ENCODE measurements around the gene CCDC85C. TPM values are rescaled to one million over a fixed set of nuclear protein-coding genes. Genes with fewer than 3 reads are reported as not detected.

The CCDC85C gene
- total RNA-seq, 2 experiments from 2014 or later, result 11.8 to 13.3 TPM

DNA sequence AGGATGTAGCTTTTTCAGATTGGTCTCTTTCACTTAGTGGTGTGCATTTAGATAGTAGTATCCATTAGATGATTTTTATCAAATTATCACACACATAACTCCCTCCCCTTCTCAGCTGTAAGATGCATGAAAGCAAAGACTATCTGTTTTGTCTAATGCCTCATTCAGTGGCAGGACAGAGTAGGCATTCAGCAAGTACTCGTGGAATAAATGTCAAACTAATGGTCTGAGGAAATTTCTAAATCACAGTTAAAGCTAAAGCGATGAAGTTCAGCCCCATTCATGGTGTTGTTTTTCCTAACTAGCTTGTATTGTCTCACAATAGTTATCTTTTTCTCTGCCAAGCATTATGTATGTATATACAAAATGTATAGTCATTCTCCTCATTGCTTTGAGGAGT, 106.7 kb downstream of the CCDC85C start:
- peaks cover 35% of the 10 kb centered on the region for H3K36me3 Mint-ChIP-seq
- POLR2A ChIA-PET, result no interaction called here
- H3K27me3 Mint-ChIP-seq, result no peaks in the 10 kb centered on the region

DNA sequence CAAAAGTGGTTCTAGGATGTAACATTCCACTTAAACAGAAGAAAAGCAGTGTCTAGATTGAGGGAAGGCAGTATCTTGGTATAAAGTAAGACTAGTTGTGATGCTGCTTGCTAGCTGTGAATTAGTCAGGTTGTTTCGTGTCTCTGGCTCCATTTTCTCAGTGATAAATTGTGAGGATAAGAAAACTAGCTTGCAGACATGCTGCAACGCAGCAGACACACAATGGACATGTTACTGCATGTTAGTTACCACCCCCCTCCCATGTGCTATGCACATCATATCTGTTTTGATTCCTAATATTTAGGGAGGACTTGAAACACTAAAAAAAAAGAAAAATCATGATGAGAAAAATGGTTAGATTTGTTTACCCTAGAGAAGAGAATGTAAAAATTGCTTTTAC, 119.9 kb downstream of the CCDC85C start:
- Mint-ChIP-seq H3K9me3 (no peaks in the 10 kb centered on the region), H3K27ac (no peak overlapping the region), H3K4me1 (peaks cover 32% of the 10 kb centered on the region), H3K4me3 (no peak overlapping the region), H3K36me3 (no peaks in the 10 kb centered on the region), H3K27me3 (no peaks in the 10 kb centered on the region)
- no peak for ATAC-seq (ENCODE audit: low read depth)
- DNase-seq, result no peak
- POLR2A ChIA-PET, result no interaction called here

More for the DNA sequence above, 106.7 kb downstream of the CCDC85C start:
- no peak overlapping the region for H3K4me3 Mint-ChIP-seq
- no peak overlapping the region for H3K27ac Mint-ChIP-seq
- no peak for DNase-seq
- H3K4me1 Mint-ChIP-seq, result peaks cover 11% of the 10 kb centered on the region
- no peaks in the 10 kb centered on the region for H3K9me3 Mint-ChIP-seq
- no peak for ATAC-seq (ENCODE audit: low read depth)

DNA sequence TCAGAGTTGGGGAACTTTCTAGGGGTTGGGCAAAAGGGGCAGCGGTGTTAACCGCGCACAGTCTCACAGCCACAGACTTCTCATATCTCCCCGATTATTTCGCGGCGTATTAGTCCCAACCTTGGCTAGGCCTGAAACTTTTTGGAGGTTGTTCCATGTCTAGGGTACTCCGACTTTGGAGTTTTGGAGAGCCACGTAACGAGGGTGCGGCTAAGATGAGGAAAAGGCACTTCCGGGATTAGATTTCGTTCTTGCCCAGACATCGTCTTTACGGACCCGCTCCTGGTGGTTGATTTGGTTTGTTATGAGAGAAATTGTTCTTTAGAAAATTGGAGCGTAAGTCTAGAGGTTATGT, 122.3 kb downstream of the CCDC85C start:
- POLR2A ChIA-PET, result interaction anchor here (1.0 to 1.3 kb wide), 2 partner anchors 13 to 210 kb away, joined by 3 to 4 read pairs; partner anchors contain the start of gene BCL11B
- peaks cover 43% of the 10 kb centered on the region for H3K4me1 Mint-ChIP-seq
- H3K9me3 Mint-ChIP-seq, result no peaks in the 10 kb centered on the region
- H3K27me3 Mint-ChIP-seq, result no peaks in the 10 kb centered on the region
- DNase-seq (no peak), ATAC-seq (ENCODE audit: low read depth) (no peak)
- peak overlapping the region; percentile 98 for H3K27ac Mint-ChIP-seq
- H3K36me3 Mint-ChIP-seq, result no peaks in the 10 kb centered on the region
- peak overlapping the region; percentile 97 for H3K4me3 Mint-ChIP-seq

DNA sequence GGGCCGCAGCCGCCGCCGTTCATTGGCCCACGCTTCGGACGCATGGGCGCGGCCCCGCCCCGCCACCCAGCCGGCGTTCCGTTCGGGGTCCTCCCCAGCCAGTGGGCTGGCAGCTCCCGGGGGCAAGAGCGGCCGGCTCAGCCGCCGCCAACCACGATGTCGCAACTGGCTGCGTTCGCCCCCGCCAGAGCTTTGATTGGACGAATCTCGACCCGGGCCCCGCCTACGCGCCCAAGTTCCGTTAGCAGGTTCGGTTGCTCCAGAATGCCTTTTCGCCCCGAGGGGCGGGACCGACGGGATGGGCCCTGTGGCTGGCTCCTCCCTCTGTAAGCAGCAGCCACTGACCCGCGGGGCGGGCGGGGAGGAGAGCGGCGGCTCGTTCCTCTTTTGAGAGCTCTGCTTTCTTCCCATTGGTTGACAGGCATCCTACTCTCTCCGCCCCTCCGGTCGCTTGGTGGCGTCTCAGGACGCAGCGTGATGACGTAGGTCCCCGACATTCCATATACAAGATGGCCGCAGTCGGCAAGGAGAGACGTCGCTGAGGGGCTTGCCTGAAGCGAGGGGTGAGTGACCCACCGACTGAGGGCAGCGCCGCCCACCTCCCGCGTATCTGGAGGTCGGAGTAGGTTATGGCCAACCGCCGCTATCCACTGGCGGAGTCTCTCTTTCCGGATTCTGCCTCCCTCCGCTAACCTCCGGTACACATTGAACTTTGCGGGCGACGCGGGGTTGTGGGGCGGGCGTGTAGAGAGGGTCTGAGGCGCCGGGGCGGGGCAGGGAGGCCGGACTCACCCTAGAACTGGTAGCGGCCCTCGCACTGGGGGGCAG, 122.9 kb downstream of the CCDC85C start, which contains the start of gene CCNK:
Gene CCNK, plus strand, starts transcription at position 493 of the 828 bp plus-strand sequence. CDS start 11,269 bp downstream, outside the sequence.
- Mint-ChIP-seq H3K4me1 (peaks cover 38% of the 10 kb centered on the region), H3K36me3 (no peaks in the 10 kb centered on the region), H3K27ac (peak within 1 kb of the TSS; percentile 98), H3K9me3 (no peaks in the 10 kb centered on the region), H3K4me3 (peak within 1 kb of the TSS; percentile 97), H3K27me3 (no peaks in the 10 kb centered on the region)
- DNase-seq (peak; percentile 99), ATAC-seq (ENCODE audit: low read depth) (peak; percentile 89)
- POLR2A ChIA-PET, result interaction anchor here (0.6 to 1.7 kb wide), 12 partner anchors 11 to 1136 kb away, joined by 3 to 13 read pairs (median 4); partner anchors contain the start of genes BCL11B and CCDC85C

DNA sequence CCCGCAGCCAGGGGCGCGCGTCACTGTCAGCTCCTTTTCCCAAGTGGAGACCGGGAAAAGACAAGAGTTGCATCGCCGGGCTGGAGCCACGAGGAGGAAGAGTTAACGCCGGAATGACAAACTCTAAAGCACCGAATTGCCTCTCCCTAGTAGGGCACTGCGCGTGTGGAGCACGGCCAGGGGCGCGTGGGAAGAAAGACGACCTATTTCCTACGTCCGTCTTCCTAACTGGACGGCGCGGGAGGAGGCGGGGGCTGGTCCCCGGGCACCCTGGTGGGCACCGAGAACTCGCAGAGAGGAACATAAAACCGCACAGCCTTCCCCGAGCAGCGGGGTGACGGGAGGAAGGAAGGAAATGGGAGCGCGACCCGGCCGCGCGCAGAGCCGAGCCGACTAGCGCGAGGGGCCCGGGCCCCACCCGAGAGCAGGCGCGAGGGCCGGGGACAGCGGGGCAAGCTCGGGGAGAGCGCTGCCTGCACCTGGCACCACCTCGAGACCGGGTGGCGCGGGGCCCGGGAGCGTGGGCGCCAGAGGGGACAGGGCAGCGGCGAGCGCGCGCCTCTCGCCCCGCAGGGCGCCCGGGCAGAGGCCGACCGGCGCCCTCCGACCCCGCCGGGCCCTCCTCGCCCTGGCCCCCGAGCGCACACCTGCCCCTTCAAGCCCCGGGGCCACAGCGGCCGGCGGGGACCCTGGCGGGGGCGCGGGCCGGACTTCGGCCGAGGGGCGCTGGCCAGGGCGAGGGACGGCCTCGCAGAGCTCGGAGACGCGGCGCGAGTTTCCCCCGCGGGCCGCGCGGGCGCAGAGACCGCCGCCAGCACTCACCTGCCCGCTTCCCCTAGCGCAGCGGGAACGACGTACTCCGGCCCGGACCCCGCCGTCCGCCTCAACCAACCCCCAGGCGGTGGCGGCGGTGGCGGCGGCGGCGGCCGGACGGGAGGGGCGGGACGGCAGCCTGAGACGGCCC, 123.8 kb downstream of the CCDC85C start, which contains the start of gene SETD3:
Gene SETD3, minus strand, starts transcription at position 954 of the 964 bp plus-strand sequence. CDS start 15,054 bp downstream, outside the sequence.
- Mint-ChIP-seq H3K4me3 (peak within 1 kb of the TSS; percentile 98), H3K36me3 (no peaks in the 10 kb centered on the region), H3K27ac (peak within 1 kb of the TSS; percentile 98), H3K4me1 (peaks cover 36% of the 10 kb centered on the region), H3K9me3 (no peaks in the 10 kb centered on the region), H3K27me3 (no peaks in the 10 kb centered on the region)
- POLR2A ChIA-PET, result interaction anchor here (0.6 to 1.7 kb wide), 11 partner anchors 12 to 1137 kb away, joined by 3 to 13 read pairs (median 3); partner anchors contain the start of genes BCL11B and CCDC85C
- peak; percentile 65 for DNase-seq
- peak; percentile 0 for ATAC-seq (ENCODE audit: low read depth)

DNA sequence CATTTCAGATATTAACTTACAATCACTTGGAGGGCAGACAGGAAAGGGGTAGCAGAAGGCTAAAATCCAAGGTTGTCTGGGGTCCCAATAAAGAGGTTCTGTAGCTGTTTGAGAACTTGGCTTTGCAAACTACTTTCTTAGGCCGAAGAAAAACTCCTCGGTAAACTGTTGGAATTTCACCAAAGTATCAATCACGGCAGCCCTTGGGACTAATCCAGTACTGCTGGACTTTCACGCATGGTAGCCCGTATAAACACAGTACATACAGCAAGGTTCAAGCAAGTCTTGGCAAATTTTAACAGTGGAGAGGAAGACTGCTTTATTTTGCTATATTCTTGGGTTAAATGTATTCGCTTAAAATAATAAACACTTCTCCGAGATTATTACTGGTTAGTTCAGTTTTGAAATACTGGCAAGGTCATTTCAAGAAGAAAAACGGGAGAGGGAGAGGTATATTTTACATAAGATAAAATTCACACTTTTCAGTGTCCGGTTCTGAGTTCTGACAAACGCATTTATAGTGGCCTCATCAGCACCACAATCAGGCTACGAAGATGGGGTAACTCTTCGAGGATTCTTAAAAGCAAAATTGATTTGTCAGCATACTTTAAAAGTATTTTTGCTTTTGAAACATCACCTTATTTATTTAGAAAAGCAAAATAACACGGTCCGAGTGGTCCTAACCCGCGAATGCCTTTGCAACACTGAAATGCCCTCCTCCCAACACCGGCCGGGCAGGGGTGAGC, 124.7 kb downstream of the CCDC85C start:
- Mint-ChIP-seq H3K4me1 (peaks cover 35% of the 10 kb centered on the region), H3K9me3 (no peaks in the 10 kb centered on the region), H3K27ac (peak overlapping the region; percentile 2), H3K4me3 (peak overlapping the region; percentile 98), H3K36me3 (no peaks in the 10 kb centered on the region), H3K27me3 (no peaks in the 10 kb centered on the region)
- POLR2A ChIA-PET, result interaction anchor here (0.7 to 1.7 kb wide), 2 partner anchors 20 to 125 kb away, joined by 3 to 13 read pairs; partner anchors contain the start of gene CCDC85C
- no peak for DNase-seq
- ATAC-seq (ENCODE audit: low read depth), result no peak

DNA sequence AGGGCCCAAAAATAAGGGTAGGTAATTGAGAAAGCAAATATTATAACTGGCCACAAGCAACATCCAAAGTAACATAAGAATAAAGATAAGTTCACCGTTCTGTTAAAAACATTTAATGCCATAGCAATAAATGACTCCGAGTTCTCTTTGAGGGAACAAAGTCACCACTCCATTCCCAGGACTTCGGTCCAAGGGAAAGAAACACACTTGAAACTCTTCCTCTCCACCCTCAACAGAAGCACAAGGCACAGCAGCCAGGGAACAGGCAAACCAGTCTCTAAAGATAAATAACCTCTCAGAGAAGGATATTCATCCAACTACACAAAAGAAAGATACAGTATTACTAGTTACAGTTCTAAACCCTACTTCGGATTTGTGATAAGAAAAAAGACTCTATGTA, 125.9 kb downstream of the CCDC85C start:
- POLR2A ChIA-PET, result no interaction called here
- no peak for DNase-seq
- Mint-ChIP-seq H3K4me3 (no peak overlapping the region), H3K27ac (no peak overlapping the region), H3K36me3 (no peaks in the 10 kb centered on the region), H3K4me1 (peaks cover 25% of the 10 kb centered on the region), H3K27me3 (no peaks in the 10 kb centered on the region), H3K9me3 (no peaks in the 10 kb centered on the region)
- no peak for ATAC-seq (ENCODE audit: low read depth)

DNA sequence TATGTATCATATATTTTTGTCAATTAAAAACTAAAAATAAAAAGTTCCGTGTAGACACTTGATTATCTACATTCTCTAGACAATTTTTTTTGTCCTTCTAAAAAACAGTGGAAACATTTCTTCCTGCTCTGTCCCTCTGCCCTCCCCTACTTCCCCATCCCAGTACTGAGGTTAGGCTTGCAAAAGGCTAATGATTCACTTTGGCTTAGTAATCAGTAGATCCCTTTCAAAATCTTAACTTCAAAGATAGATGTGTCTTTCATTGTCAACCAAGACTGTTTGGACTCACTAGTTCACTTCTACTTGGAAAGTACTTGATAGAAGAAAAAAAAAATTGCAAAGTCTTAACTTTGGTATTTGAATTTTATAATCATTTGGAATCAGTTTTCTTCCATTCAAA, 127.1 kb downstream of the CCDC85C start:
- ATAC-seq (ENCODE audit: low read depth), result no peak
- Mint-ChIP-seq H3K9me3 (no peaks in the 10 kb centered on the region), H3K4me1 (peaks cover 16% of the 10 kb centered on the region), H3K4me3 (no peak overlapping the region), H3K36me3 (no peaks in the 10 kb centered on the region), H3K27ac (peak overlapping the region; percentile 51), H3K27me3 (no peaks in the 10 kb centered on the region)
- no peak for DNase-seq
- POLR2A ChIA-PET, result no interaction called here

DNA sequence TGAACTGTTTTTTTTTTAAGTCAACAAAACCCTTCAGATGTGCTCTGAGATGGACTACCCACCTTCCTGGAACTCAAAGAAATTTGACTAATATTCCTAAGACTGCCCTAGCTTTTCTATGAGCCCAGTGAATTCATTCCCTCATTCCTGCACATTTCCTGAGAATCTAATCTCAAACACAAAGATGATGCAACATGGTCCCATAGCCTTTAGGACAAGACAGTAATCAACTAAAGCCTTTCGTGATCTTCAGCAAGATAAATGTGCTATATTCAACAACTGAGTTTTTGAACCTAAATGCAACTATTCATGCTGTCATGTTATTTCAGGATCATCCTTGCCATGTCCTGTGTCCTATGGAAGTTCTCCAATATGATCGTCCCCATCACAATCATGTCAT, 128.3 kb downstream of the CCDC85C start:
- DNase-seq (no peak), ATAC-seq (ENCODE audit: low read depth) (no peak)
- Mint-ChIP-seq H3K27me3 (no peaks in the 10 kb centered on the region), H3K9me3 (no peaks in the 10 kb centered on the region), H3K36me3 (no peaks in the 10 kb centered on the region), H3K27ac (no peak overlapping the region), H3K4me3 (no peak overlapping the region), H3K4me1 (peaks cover 19% of the 10 kb centered on the region)
- POLR2A ChIA-PET, result no interaction called here

DNA sequence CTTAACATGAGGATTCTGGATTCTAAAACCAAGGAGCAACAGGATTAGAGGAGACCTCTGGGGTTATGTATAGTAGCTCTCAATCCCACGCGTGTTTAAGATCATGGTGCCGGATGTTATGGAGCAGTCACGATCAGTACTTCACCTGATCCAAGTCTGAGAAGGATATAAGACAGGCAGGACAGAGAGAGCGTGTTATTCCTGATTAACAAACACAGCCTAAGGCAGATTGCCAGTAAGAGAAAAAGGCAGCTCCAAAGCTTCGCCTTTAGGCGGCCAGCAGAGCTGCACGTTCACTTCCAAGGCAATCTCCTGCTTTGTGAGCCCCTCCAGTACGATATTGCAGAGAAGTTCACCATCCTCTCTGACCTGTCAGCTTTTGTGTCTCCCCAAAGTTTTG, 128.8 kb downstream of the CCDC85C start:
- POLR2A ChIA-PET, result no interaction called here
- Mint-ChIP-seq H3K9me3 (no peaks in the 10 kb centered on the region), H3K4me1 (peaks cover 19% of the 10 kb centered on the region), H3K27ac (no peak overlapping the region), H3K36me3 (no peaks in the 10 kb centered on the region), H3K27me3 (no peaks in the 10 kb centered on the region), H3K4me3 (no peak overlapping the region)
- ATAC-seq (ENCODE audit: low read depth) (no peak), DNase-seq (no peak)

DNA sequence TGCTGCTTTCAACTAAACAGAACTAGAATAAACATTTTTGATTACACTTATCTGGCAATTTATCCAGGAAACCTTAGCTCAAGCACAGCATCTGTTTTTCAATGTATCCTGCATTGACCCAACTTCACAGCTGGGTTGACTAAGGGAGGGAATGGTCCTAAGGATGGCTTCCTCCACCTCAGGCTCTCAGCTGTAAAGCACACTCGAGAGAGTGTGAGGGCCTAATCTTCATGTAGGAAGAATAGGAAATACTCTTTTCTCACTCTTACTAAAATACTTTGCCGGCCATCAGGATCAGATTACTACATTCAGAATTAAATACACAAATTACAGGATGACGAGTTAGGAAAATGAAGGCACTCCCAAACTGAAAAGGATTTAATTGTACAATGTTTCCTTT, 130.5 kb downstream of the CCDC85C start:
- POLR2A ChIA-PET, result no interaction called here
- Mint-ChIP-seq H3K27ac (no peak overlapping the region), H3K27me3 (no peaks in the 10 kb centered on the region), H3K4me3 (no peak overlapping the region), H3K9me3 (no peaks in the 10 kb centered on the region), H3K36me3 (no peaks in the 10 kb centered on the region), H3K4me1 (peaks cover 20% of the 10 kb centered on the region)
- no peak for DNase-seq
- no peak for ATAC-seq (ENCODE audit: low read depth)

DNA sequence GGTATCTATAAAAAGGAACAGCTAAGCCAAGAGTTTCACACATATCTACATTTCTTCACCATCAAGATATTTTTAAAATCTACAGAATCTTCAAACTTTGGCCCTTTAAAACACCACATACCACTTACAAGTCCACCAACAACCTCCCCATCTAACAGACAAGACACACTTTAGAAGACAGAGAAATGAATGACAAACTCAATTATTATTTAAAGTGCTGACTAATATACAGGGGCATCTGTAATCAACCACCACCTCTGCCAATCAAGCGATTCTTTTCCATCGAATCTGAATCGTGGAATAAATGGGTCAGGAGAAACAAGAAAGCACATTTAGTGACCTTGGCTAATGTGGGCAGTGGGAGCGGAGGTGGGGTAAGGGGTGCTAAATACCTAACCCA, 131.1 kb downstream of the CCDC85C start:
- no peak overlapping the region for H3K4me3 Mint-ChIP-seq
- ATAC-seq (ENCODE audit: low read depth) (no peak), DNase-seq (no peak)
- H3K4me1 Mint-ChIP-seq, result peaks cover 21% of the 10 kb centered on the region
- H3K27ac Mint-ChIP-seq, result no peak overlapping the region
- no peaks in the 10 kb centered on the region for H3K27me3 Mint-ChIP-seq
- H3K36me3 Mint-ChIP-seq, result no peaks in the 10 kb centered on the region
- no peaks in the 10 kb centered on the region for H3K9me3 Mint-ChIP-seq
- POLR2A ChIA-PET, result no interaction called here

DNA sequence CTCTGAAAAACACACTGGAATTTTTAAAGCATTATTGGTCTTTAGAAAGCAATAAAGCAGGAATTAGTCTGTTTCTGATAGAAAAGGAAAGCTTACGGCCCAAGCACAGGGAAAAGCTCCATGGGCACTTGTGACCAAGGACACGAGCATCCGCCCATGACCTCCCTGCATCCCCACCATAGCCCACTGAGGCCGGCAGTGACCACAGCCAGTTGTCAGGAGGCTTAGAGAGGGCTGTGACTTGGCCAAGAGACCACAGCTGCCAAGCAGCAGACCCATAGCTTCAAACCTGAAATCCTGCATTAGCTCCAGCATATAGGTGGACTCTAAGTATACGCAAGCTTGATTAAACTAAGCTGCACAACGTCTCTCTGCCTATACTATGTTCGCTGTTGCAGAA, 132.3 kb downstream of the CCDC85C start:
- Mint-ChIP-seq H3K27ac (no peak overlapping the region), H3K9me3 (no peaks in the 10 kb centered on the region), H3K36me3 (no peaks in the 10 kb centered on the region), H3K27me3 (no peaks in the 10 kb centered on the region), H3K4me3 (no peak overlapping the region), H3K4me1 (peaks cover 24% of the 10 kb centered on the region)
- ATAC-seq (ENCODE audit: low read depth) (no peak), DNase-seq (no peak)
- POLR2A ChIA-PET, result no interaction called here

Data from activated naive CD8-positive, alpha-beta T cell treated with anti-CD3 and anti-CD28 coated beads, Interleukin-2, amount 10 ng/mL, durations not matched to agents 7 days and 5 days (primary cell).